Stimulated activated CD4-positive, alpha-beta T cell treated with anti-CD3 and anti-CD28 coated beads, TNF-alpha, amount 100 ng/mL, for 4 hours (primary cell): ENCODE results near the gene BABAM1.

Experiments used
- DNase-seq, 3 experiments: peaks; one replicate each; pipeline ENCODE4 v3.0.0-alpha.2; 2020; ENCODE audit warnings: low read depth in 3 of 3

The BABAM1 gene

DNA sequence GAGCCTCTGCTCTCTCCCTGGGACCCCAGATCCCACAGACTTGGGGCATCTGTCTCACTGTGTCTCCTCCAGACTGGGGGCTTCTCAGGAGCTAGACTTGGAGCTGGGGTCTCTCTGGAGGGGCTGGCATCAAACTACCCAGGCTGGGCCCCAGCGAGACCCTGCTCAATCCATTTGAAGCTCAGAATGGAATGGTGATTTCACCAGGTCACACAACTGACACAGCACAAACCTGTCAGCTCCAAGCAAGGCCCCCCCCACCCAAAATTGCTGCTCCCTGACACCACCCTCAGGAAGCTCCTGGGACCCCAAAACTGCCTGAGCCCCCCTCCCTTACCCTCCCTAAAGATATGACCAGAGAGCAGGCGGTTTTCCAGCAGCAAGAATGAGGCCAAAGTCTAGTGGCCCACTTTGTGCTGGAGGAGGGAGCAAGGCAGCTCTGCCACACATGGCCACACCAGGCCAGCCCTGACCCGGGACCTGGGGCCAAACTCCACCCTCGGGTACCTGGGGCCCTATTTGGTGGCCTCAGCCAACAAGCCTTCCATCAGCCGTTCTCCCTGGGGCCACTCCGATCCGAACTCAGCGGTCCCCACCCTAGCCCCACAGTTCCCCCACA is 23.9 kb upstream of the BABAM1 start:
- DNase-seq = no peak

DNA sequence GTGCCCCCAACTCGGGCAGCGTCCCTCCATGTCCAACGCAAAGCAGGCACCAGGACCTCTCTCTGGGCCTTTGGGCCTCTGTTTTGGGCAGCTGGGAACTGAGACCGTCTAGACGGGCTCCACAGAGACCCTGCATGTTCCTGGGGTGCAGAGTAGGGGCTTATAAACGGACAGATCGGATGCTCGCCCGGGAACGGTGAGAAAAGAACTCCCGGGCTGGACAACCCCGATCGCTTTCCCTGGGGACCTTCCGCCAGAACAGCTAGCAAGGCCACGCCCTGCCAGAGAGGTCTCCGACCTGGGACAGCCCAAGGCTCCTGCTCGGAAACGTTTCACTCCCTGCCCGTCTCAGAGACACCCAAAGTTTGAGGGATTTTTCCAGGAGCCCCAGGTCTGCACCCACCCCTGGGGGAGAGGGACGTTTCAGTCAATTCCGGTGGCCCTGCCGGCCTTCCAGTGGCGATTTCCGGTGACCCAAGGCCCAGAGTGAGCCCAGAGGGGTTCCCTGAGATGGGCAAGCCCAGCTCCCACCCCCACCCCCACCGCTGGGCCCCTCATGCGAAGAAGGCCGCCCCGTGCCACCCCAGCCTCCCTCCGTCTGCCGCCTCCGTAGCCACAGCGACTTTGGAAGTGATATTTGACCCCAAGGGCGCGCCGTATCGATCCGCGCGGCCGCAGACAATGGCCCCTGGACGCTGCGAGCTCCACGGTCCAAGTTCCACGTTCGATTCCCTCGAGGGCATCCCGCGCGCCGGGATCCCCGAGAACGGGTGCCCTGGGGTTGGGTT is 23.2 kb upstream of the BABAM1 start:
- no peak for DNase-seq

DNA sequence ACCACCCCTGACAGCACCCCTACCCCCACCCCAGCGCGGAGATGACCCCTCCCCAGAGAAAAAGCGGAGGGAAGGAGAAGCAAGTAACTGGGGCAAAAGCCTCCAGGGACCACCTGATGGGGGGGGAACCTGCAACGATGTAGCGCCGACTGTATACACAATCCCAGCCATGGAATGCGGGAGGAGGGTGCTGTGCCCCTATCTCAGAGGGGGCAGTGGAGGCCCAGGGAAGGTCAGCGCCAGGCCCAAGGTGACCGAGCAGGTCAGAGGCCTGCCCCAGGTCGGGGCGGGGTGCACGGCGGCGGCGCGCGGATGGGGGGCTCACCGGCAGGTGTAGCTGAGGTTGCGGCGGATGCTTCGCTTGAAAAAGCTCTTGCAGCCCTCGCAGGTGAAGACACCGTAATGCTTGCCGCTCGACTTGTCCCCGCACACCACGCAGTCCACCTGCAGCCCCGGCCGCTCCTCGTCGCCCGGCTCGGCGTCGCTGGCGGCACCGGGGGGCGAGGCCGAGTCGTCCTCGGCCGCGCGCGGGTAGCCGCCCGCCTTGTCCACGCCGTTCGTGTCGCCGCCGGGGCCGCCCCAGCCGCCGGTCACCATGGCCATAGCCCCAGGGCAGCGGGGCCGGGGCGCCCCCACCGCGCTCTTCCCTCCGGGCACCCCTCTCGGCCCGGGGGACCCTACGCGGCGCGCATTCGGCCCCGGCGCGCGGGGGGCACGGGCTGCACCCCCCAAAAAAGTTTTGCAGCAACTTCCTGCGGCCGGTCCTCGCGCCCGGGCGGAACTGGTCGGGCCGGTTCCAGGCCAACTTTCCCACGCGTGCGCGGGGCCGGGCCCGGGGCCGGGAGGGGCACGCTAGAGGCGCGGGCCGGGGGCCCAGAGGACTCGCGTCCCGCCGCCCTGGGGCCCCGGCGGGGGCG is 22.4 kb upstream of the BABAM1 start:
- DNase-seq = no peak

DNA sequence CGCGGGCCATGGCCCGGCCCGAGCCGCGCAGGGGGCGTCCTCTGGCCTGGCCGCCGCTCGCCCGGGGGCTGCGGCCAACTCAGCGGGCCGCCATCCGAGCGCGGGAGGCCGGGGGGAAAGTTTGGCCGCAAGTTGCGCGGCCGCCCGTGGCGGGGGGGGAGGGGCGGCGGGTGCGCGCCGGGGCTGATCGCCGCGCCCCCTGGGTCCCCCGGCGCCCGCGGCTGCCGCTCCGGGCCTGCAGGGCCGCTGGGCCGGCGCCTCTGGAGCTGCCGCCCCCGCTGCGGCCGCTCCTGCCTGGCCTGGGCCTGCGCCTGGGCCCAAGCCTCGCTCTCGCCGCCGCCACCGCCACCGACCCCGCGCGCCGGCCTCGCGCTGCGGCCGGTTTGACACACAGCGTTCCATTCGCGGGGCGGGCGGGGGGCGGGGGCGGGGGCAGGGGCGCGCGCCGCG is 21.7 kb upstream of the BABAM1 start, which contains the start of gene NR2F6:
NR2F6 (minus strand) TSS at position 385 of the 450 bp plus-strand sequence. CDS start 699 bp downstream, outside the sequence.
- no peak for DNase-seq

DNA sequence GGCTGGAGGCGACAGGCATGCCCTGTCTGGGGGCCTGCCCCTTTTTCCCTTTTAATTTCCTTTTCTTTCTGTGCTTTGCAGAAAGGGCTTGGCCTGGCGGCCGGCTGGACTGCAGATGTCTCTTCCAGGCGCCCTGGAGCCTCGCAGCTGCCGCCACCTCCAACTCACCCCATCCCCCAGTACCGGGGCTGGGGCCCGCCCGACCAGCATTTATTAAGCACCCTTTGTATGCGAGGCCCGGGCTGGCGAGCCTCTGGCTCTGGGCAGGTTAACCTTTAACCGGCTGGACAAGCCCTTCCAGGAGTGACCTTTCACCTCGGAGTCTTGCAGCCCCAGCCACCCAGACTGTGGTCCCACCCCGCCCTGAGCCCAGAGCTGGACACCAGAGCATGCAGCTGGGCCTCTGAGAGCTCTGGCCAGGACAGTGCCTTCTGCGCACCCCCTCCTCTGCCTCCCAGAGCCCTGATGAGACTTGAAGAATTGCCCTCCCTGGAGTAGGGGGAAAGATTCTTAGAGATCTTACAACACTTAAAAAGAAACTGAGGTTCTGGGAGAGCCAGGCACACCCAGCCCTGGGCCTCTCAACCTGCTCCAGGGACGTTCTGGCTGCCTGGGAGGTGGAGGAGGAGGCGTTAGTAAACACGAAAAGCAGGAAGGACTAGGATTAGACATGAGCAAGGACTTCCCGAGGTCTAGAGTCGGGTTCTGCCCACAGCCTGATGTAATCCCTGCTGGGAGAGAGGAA is 20.4 kb upstream of the BABAM1 start:
- DNase-seq = no peak

DNA sequence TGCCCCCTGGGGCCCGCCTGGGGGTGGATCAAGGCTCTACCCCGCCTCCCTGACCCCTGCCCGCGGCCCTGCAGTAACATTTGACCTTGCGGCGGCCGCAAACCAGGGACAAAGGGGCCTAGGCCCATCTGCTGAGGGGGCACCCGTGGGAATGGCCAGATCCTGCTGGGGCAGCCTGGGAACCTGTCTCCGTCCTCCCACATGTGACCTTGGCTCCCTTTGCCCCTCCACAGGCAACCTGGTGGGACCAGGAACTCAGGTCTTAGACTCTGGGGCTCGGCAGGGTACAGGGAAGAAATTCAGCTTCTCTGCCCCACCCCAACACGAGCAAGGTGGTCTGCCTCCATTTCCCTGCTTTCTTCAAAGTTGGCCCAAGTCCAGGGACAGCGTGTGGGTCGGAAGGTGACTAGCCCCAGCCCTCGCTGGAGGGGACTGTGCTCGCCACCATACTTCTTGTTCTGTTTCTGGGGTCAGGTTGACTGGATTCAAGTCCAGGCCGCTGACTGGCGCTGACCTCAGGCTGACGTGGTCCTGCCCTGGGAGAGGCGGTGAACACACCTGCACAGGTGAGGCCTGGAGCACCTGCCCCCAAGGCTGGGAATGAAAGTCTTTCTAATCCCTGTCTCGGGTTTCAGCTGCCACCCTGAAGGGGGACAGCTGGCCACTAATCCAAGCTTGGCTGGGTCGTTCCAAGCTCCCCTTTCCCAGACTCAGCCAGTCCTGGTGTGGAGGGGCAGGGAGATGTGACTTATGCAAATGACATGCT is 19.0 kb upstream of the BABAM1 start:
- DNase-seq = no peak

DNA sequence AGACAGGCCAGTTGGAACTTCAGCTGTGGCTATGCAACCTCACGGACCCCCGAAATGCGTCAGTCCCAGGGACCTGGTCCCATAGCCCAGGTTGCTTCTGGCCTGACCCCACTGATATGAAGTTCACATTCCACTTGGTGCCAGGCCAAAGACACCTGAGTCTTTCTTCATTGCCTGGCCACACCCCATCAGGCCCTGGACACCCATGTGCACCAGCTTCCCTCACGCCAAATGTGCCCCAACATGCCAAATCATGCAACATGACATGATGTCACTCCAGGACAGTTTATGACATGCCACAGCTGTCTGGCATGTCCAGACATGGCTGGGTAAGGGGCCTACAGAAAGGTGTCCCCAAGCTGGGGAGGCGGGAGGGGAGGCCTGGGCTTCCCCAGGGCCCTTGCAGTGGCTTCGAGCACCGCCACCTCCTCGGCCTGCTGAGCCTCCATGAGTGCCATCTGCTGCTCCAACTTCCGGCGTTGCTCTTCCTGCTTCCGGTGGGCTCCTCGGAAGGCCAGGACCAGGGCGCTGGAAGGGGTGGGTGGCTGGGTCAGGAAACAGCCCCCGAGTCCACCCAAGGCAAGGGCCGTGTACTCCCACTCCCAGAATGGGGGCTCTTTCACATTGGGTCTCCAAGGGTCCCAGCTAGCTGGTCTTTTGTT is 17.2 kb upstream of the BABAM1 start:
- DNase-seq = no peak

DNA sequence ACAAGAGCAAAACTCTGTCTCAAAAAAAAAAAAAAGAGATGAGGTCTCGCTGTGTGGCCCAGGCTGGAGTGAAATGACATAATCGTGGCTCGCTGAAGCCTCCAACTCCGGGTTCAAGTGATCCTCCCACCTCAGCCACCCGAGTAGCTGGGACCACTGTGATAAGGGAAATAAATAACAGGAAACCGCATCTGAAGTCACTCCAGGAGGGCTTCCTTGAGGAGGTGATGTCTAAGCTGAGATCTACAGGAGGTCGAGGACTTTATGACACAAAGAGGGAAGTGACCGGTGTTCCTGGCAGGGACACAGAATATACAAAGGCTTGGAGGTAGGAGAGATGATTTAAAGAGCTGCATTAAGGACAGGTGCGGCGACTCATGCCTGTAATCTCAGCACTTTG is 12.6 kb upstream of the BABAM1 start:
- no peak for DNase-seq

DNA sequence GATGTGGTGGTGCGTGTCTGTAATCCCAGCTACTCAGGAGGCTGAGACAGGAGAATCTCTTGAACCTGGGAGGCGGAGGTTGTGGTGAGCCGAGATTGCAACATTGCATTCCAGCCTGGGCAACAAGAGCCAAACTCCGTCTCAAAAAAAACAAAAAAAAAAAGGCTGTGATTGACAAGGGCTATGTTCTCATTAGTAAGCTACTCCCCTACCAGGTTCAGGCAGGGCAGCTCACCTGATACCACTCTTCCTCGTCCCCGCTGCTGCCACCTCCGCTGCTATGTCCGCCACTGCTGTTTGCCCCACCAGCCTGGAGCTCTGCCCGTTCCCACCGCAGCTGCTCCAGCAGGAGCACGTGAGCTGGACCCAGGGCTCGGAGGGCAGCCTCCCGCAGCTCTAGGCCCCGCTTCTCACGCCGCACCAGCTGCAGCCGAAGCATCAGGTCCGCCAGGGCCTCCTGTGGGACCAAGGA is 12.1 kb upstream of the BABAM1 start:
- no peak for DNase-seq

DNA sequence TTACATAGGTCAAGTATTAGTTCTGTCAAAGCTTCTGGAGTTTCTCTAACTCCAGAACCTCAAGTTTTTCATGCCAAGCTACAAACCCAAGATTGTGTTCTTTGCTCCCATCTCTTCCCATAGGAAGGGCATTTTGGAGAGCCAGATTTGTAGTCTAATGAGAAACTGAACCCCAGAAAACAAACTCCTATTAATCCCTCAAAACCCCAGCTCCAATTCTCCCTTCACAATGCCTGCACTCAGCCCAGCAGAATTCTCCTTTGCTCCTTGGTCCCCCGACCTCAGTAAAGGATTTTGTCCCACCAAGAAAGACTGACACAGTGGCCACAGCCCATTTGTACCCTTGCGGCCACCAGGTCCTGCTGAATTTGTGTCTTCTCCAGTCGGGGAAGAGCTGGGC is 11.1 kb upstream of the BABAM1 start:
- no peak for DNase-seq

DNA sequence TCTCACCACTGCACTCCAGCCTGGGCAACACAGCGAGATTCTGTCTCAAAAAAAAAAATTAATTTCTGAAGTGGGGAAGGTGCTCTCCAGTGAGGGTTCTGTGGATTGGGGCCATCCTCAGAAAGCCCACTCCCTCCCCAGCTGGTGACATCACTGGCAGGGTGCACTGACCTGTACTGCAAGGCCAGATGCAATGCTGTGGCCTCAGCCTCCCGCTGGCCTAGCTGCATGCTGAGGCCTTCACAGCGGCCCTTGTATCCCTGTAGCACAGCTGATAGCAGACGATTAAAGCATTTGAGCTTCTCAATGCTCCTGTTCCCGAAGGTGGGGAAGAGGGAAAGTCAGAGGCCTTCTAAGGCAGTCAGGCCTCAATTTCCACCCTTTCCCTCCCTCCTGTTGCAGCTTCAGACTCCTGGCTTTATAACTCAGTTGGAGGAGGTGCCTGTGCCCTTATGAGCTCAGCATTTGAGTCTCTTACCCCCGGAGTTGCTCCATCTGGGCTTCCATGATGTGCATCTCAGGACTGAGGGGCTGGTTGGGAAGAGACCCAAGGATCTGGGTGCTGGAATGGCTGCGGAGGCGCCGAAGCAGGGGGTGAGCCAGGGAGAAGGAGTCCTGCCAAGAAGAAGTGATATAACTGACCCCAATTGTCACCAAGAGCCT is 8.0 kb upstream of the BABAM1 start:
- DNase-seq = no peak

DNA sequence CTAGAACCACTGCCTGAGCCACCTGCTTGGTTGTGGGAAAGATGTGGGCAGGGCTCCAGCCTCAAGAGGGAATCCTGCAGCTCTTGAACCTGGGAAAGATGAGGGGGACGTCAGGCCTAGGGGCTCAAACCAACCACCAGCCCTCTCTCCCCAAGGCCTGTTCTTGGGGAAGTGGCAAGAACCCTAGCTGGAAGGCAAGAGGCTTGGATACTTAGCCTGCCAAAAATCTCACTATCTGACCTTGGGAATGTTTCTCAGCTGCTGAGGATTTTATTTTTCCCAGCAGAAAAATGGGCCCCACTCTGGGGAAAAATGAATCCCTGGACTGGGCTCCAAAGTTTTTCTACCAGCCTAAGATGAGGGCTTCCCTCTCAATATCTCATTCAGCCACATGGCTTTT is 7.3 kb upstream of the BABAM1 start:
- no peak for DNase-seq

DNA sequence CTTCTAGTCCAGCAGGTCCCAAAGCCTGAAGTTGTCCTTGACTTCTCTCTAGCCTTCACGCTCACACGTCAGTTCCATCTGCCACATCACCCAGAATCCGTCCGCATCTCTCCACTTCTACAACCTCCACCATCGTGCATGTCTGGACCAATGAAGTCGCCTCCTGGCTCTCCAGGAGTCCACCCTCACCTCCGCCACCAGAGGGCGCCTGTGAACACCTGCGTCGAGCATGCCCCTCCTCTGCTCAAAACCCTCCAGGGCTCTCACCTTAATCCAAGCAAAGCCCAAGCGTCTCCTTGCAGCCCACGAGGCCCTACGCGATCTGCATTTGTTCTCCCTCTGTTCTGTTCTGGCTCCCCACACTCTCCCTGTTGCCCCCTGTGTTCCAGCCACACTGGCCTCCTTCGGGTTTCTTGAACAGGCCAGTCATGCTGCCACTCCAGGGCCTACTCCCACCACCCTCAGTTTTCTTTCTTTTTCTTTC is 6.4 kb upstream of the BABAM1 start:
- DNase-seq = peak; percentile 72 to 85 (median 85)

DNA sequence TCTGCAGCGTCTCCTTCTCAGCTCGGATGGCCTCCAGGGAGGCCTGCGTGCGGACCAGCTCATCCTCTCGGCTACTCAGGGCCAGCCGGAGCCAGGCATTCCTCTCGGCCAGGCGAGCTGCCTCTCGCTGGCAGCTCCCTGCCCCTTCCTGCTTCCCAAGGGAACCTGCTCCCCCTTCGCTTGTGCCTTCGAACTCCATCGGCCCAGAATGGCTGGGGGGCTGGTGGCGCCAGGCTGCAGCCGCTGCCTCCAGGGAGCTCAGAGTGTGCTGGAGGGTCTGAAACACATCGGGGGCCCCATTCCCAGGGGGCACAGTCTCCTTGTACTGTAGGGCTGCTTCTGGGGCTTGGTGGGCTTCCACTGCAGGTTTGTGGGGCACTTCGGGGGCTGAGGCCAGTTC is 4.7 kb upstream of the BABAM1 start:
- DNase-seq = no peak

DNA sequence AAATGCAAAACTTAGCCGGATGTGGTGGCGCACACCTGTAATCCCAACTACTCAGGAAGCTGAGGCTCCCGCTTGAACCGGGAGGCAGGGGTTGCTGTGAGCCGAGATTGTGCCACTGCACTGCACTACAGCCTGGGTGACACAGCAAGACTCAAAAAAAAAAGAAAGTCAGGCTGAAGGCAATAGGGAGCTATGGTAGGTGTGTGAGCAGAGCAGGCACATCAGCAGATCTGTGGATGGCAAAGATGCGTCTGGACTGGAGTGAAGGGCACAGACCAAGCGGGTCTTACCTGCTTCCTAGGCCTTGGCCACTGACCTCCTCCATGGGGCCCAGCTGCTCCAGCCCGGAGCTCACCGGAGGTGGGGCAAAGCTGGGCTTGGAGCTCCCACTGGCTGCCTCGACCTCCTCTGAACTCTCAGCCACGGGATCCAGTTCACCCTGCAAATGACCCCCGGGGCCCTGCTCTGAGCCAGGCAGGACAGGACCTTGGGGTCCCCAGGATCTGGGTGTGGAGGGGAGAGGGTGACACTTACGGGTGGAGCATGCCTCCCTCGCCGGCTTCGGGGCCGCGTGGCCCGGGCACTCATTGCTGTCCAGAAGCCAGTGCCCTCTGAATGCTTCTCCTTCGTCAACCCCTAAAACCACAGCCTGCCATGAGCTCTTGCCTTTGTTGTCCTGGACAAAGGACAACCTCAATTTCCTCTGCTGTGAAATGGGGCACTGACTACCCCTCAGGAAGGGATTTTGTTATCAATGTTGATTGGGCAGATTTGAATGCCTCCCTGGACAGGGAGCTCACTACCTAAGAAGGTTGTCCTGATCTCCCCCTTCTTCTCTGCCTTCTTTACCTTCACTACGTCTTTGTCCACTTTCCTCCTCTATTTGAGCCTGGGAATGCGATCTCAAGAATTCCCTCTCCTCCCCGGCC is 3.3 kb upstream of the BABAM1 start:
- DNase-seq = no peak

DNA sequence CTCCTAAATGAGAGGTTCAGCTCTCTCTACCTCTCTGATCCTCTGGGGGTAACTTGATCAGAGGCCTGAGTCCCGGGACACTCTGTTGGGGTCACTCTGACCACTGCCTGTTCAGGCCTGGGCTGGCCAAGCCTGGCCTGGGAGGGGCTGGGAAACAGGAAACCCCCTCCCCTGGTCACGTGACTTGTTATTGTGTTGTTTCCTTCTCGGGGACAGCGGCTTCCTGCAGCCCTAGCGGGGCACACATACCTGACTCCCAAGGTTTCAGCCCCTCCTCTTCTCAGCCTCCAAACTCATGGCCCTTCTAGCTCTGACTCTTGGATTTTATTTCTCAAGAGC is 2.6 kb upstream of the BABAM1 start, which contains the start of gene USHBP1:
USHBP1 (minus strand) TSS at position 105 of the 339 bp plus-strand sequence. CDS start 446 bp downstream, outside the sequence.
- DNase-seq = no peak

DNA sequence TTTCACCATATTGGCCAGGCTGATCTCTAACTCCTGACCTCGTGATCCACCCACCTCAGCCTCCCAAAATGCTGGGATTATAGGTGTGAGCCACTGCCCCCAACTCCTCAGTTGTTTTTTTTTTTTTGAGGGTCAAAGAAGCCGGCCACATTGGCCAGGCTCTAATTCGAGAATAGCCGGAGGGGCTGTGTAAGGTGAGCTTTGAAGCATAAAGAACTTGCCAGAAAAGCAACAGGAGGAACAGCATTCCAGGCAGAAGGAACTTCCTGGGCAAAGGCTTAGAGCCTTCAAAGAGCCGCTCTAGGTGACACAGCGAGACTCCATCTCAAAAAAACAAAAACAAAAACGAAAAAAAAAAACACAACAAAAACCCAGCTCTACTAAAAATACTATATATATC is 1.2 kb upstream of the BABAM1 start:
- DNase-seq = no peak

DNA sequence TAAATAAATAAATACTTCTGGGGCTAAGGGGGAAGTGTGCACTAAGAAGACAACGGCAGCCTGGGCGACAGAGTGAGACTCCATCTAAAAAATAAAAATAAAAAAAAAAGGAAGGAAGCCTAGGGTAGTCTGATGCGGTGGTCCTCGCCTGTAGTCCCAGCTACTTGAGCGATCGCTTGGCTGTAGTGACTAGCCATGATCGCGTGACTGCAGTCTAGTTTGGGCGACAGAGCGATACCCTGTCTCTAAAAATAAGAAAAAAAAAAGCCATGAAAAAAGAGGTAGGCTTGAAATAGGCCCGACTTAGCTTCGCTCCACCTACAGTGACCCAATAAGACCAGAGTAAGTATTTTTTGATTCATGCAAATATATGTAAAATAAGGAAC is 661 bp upstream of the BABAM1 start:
- DNase-seq = no peak
